Body of pancreas (tissue), 4 donors: ENCODE measurements around the gene LGR5.
"Not testable (repeated sequence)": the region's sequence is repeated elsewhere in the genome, so short reads cannot be mapped to it uniquely, and the experiment has no call there.

Source experiments
- CTCF ChIP-seq, 7 experiments: fragments of 450-650 bp in 4 of 7; fragments of 200-600 bp in 3 of 7; sonication (generic) in 3 of 7; IDR thresholded peaks; one replicate each; pipeline ENCODE4 v1.5.1; 2016 to 2019; ENCODE audit warnings: antibody characterized with exemption in 7 of 7
- POLR2A ChIP-seq, 3 donors: fragments of 450-650 bp; IDR thresholded peaks; one replicate each; pipeline ENCODE4 v1.6.1; 2016; ENCODE audit warnings: antibody characterized with exemption in 3 of 3, mild to moderate bottlenecking in 2 of 3

GRCh38 chr12:71569885-71570284 lies 130.3 kb downstream of the LGR5 start:
- not testable (repeated sequence) for TF ChIP-seq CTCF, POLR2A (IDR thresholded peaks at IDR 0.05)
